ENCODE measurements around the gene ULK4. TPM values are rescaled to one million over a fixed set of nuclear protein-coding genes. Genes with fewer than 3 reads are reported as not detected.
A peak's percentile ranks its signal among the peaks of the same experiment; 100 is the strongest.

Gene ULK4
- total RNA-seq, 1 experiment from 2014 or later, result 14.3 TPM

DNA sequence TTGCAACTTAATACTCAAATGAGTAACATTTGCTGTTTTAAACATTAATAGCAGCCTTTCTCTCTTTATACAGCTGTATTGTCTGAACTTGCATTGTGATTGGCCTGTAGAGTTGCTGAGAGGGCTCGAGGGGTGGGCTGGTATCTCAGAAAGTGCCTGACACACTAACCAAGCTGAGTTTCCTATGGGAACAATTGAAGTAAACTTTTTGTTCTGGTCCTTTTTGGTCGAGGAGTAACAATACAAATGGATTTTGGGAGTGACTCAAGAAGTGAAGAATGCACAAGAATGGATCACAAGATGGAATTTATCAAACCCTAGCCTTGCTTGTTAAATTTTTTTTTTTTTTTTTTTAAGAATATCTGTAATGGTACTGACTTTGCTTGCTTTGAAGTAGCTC, 722.3 kb downstream of the ULK4 start:
- peaks cover 19% of the 10 kb centered on the region for H3K36me3 ChIP-seq (ENCODE audit: control insufficient read depth, insufficient read depth, low read length)
- H3K4me1 ChIP-seq (ENCODE audit: control insufficient read depth, insufficient read depth, low read length), result no peaks in the 10 kb centered on the region
- POLR2A ChIA-PET, result interaction anchor here (0.6 kb wide), 2 partner anchors 12 to 20 kb away, joined by 3 to 4 read pairs; no protein-coding TSS in a partner anchor
- H3K9me3 ChIP-seq (ENCODE audit: control insufficient read depth, insufficient read depth, low read depth, low read length), result no peaks in the 10 kb centered on the region
- in situ Hi-C loops (cut with HindIII; ENCODE audit: low pct_unique_long_range_greater_than_20kb, low sequenced_read_pairs) (no loop called here), intact Hi-C loops (cut with micrococcal nuclease; ENCODE audit: unreplicated experiment) (no loop called here)
- DNase-seq (ENCODE audit: low read depth, low spot score), result no peak
- CTCF ChIA-PET, result no interaction called here
- BruUV-seq (replicated peaks), result TSS peak; percentile 55
- H3K27me3 ChIP-seq (ENCODE audit: control insufficient read depth, insufficient read depth, low read length), result no peaks in the 10 kb centered on the region
- no peak overlapping the region for H3K4me3 ChIP-seq (ENCODE audit: low read depth in 2 of 2, low read length in 2 of 2)
- H3K27ac ChIP-seq (ENCODE audit: low read length), result no peak overlapping the region
- no peak for TF ChIP-seq TCF7L2 (IDR thresholded peaks at IDR 0.05; ENCODE audit: low read depth, low read length)
- TF ChIP-seq, protein P1, sequence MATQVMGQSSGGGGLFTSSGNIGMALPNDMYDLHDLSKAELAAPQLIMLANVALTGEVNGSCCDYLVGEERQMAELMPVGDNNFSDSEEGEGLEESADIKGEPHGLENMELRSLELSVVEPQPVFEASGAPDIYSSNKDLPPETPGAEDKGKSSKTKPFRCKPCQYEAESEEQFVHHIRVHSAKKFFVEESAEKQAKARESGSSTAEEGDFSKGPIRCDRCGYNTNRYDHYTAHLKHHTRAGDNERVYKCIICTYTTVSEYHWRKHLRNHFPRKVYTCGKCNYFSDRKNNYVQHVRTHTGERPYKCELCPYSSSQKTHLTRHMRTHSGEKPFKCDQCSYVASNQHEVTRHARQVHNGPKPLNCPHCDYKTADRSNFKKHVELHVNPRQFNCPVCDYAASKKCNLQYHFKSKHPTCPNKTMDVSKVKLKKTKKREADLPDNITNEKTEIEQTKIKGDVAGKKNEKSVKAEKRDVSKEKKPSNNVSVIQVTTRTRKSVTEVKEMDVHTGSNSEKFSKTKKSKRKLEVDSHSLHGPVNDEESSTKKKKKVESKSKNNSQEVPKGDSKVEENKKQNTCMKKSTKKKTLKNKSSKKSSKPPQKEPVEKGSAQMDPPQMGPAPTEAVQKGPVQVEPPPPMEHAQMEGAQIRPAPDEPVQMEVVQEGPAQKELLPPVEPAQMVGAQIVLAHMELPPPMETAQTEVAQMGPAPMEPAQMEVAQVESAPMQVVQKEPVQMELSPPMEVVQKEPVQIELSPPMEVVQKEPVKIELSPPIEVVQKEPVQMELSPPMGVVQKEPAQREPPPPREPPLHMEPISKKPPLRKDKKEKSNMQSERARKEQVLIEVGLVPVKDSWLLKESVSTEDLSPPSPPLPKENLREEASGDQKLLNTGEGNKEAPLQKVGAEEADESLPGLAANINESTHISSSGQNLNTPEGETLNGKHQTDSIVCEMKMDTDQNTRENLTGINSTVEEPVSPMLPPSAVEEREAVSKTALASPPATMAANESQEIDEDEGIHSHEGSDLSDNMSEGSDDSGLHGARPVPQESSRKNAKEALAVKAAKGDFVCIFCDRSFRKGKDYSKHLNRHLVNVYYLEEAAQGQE (IDR thresholded peaks at IDR 0.05; ENCODE audit: insufficient read depth in 1 of 2, low read depth in 2 of 2, low read length in 1 of 2), result no peak
- no peak for TF ChIP-seq SIN3A (IDR thresholded peaks at IDR 0.05; ENCODE audit: borderline replicate concordance, insufficient read depth, low read depth, low read length)
- TF ChIP-seq, protein P2, sequence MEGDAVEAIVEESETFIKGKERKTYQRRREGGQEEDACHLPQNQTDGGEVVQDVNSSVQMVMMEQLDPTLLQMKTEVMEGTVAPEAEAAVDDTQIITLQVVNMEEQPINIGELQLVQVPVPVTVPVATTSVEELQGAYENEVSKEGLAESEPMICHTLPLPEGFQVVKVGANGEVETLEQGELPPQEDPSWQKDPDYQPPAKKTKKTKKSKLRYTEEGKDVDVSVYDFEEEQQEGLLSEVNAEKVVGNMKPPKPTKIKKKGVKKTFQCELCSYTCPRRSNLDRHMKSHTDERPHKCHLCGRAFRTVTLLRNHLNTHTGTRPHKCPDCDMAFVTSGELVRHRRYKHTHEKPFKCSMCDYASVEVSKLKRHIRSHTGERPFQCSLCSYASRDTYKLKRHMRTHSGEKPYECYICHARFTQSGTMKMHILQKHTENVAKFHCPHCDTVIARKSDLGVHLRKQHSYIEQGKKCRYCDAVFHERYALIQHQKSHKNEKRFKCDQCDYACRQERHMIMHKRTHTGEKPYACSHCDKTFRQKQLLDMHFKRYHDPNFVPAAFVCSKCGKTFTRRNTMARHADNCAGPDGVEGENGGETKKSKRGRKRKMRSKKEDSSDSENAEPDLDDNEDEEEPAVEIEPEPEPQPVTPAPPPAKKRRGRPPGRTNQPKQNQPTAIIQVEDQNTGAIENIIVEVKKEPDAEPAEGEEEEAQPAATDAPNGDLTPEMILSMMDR (IDR thresholded peaks at IDR 0.05), result no peak
- TF ChIP-seq POLR2AphosphoS5 (IDR thresholded peaks at IDR 0.05; ENCODE audit: low read depth, low read length), result no peak
- ATAC-seq, result no peak

DNA sequence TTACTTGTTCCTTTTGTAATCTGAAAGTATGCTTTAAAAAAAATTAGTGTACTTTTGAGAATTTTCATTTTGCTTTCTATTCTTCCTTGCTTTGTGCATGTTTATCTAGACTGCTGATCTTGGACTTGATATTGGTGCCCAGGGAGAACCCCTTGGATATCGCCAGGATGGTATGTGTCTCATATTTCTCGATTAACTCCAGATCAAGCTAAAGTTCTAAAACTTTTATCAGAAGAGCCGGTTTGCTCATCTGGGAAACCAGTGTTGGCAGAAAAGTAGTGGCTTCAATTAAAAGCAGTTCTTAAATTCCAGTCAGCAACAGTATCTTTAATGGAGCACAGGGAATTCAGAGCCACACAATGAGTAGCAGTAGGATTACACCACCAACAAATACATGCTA, 724.0 kb downstream of the ULK4 start:
- CTCF ChIA-PET, result no interaction called here

More for the DNA sequence above, 724.0 kb downstream of the ULK4 start:
- Histone ChIP-seq H3K4me3 (ENCODE audit: low read depth in 2 of 2, low read length in 2 of 2) (no peak overlapping the region), H3K36me3 (ENCODE audit: control insufficient read depth, insufficient read depth, low read length) (peaks cover 23% of the 10 kb centered on the region), H3K9me3 (ENCODE audit: control insufficient read depth, insufficient read depth, low read depth, low read length) (no peaks in the 10 kb centered on the region), H3K4me1 (ENCODE audit: control insufficient read depth, insufficient read depth, low read length) (no peaks in the 10 kb centered on the region), H3K27ac (ENCODE audit: low read length) (no peak overlapping the region), H3K27me3 (ENCODE audit: control insufficient read depth, insufficient read depth, low read length) (no peaks in the 10 kb centered on the region)
- DNase-seq (ENCODE audit: low read depth, low spot score) (no peak), ATAC-seq (no peak)
- TF ChIP-seq, protein P1 (IDR thresholded peaks at IDR 0.05; ENCODE audit: insufficient read depth in 1 of 2, low read depth in 2 of 2, low read length in 1 of 2), result no peak
- TF ChIP-seq POLR2AphosphoS5 (IDR thresholded peaks at IDR 0.05; ENCODE audit: low read depth, low read length), result no peak
- TF ChIP-seq TCF7L2 (IDR thresholded peaks at IDR 0.05; ENCODE audit: low read depth, low read length), result no peak
- TF ChIP-seq, protein P2 (IDR thresholded peaks at IDR 0.05), result no peak
- TF ChIP-seq SIN3A (IDR thresholded peaks at IDR 0.05; ENCODE audit: borderline replicate concordance, insufficient read depth, low read depth, low read length), result no peak
- POLR2A ChIA-PET, result no interaction called here
- intact Hi-C loops (cut with micrococcal nuclease; ENCODE audit: unreplicated experiment), result no loop called here
- no TSS peak for BruUV-seq (replicated peaks)
- in situ Hi-C loops (cut with HindIII; ENCODE audit: low pct_unique_long_range_greater_than_20kb, low sequenced_read_pairs), result no loop called here
